H1 (cell line): Measurements from ENCODE around the gene MCUR1.

Experiments
- CHD1 ChIP-seq: IDR thresholded peaks from 2 replicates; pipeline ENCODE4 v1.6.1; 2012; ENCODE audit warnings: low read depth, low read length, improper control_type of control experiment
- EZH2 ChIP-seq: fragments of 200-600 bp; sonication (generic); IDR thresholded peaks from 2 replicates; pipeline ENCODE4 v1.7.1; 2012; ENCODE audit warnings: low read depth, mild to moderate bottlenecking, moderate library complexity, low read length, inconsistent platforms; ENCODE audit not compliant: severe bottlenecking
- RAD21 ChIP-seq, 2 experiments: IDR thresholded peaks in 1 of 2; conservative IDR thresholded peaks in 1 of 2; 2 replicates each; pipeline ENCODE4 v1.6.1; 2011; ENCODE audit warnings: low read depth in 2 of 2, low read length in 2 of 2, improper control_type of control experiment in 1 of 2, inconsistent platforms in 1 of 2, mild to moderate bottlenecking in 1 of 2, moderate library complexity in 1 of 2
- TF ChIP-seq, protein P1 (sequence below), 3 experiments: IDR thresholded peaks; 1 replicate in 2 of 3; 2 replicates in 1 of 3; pipeline versions ENCODE4 v1.5.1 to v1.6.1; 2011; ENCODE audit warnings: low read length in 3 of 3, mild to moderate bottlenecking in 3 of 3, inconsistent platforms in 2 of 3, low read depth in 1 of 3, moderate library complexity in 1 of 3; ENCODE audit not compliant: insufficient read depth in 1 of 3; ENCODE audit errors: control extremely low read depth in 1 of 3
- TF ChIP-seq, protein P2 (sequence below): IDR thresholded peaks from 2 replicates; pipeline ENCODE4 v1.6.1; 2011; ENCODE audit warnings: low read depth, mild to moderate bottlenecking, low read length; ENCODE audit not compliant: insufficient read depth

DNA sequence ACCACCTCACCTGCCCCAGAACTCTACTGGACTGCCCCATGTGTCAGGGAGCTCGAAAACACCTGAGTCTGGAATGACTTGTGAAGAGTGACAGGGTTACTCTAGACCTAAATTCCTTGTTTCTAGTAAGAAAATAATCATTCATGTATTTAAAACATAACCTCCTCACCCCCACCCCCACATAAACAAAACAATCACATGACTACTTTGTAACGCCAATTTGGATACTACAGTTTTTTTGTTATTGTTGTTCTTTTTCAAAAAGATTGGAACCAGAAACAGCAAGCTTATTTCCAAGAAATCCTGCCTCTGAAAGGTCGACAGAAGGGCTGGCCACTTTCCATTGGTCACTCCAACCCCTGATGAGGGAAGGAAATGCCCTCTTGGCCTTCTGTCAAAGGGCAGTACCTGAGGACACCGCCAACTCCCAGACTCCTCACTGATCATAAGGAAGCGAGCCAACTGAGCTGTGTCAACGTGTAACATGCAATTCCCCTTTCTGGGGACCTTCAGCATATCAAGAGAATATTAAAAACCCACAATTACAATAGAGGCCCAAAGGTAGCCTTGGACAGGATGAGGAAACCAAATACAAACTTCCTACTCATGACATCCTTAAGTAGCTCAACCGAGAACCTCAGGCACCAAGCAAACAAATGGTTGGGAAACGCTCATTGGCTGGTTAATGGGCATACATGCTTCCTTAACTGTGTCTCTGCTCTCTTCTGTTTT, 2.6 kb downstream of the MCUR1 start:
- TF ChIP-seq, protein P1, sequence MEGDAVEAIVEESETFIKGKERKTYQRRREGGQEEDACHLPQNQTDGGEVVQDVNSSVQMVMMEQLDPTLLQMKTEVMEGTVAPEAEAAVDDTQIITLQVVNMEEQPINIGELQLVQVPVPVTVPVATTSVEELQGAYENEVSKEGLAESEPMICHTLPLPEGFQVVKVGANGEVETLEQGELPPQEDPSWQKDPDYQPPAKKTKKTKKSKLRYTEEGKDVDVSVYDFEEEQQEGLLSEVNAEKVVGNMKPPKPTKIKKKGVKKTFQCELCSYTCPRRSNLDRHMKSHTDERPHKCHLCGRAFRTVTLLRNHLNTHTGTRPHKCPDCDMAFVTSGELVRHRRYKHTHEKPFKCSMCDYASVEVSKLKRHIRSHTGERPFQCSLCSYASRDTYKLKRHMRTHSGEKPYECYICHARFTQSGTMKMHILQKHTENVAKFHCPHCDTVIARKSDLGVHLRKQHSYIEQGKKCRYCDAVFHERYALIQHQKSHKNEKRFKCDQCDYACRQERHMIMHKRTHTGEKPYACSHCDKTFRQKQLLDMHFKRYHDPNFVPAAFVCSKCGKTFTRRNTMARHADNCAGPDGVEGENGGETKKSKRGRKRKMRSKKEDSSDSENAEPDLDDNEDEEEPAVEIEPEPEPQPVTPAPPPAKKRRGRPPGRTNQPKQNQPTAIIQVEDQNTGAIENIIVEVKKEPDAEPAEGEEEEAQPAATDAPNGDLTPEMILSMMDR (IDR thresholded peaks at IDR 0.05; ENCODE audit: control extremely low read depth in 1 of 3, insufficient read depth in 1 of 3, low read depth in 1 of 3, low read length in 3 of 3) = no peak
- TF ChIP-seq RAD21 (IDR thresholded peaks at IDR 0.05 in 1 of 2, conservative IDR thresholded peaks at IDR 0.05 in 1 of 2; ENCODE audit: low read depth in 2 of 2, low read length in 2 of 2) (no peak), EZH2 (no peak), CHD1 (no peak)
- TF ChIP-seq, protein P2, sequence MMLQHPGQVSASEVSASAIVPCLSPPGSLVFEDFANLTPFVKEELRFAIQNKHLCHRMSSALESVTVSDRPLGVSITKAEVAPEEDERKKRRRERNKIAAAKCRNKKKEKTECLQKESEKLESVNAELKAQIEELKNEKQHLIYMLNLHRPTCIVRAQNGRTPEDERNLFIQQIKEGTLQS = no peak
